Kidney epithelial cell (primary cell): ENCODE measurements around the gene SPNS1. TPM values are rescaled to one million over a fixed set of nuclear protein-coding genes. Genes with fewer than 3 reads are reported as not detected.
"Not testable (repeated sequence)": the region's sequence is repeated elsewhere in the genome, so short reads cannot be mapped to it uniquely, and the experiment has no call there.

ENCODE experiments used
- DNase-seq: peaks from one replicate; pipeline ENCODE4 v3.0.0-alpha.2; 2010; ENCODE audit warnings: low read depth
- H3K27me3 ChIP-seq: 2 replicates; pipeline ENCODE4 v1.6.0; 2011; ENCODE audit warnings: low read length; ENCODE audit not compliant: control insufficient read depth, insufficient read depth
- H3K36me3 ChIP-seq: 2 replicates; pipeline ENCODE4 v1.5.1; 2011; ENCODE audit warnings: low read length; ENCODE audit not compliant: control insufficient read depth, insufficient read depth
- H3K4me3 ChIP-seq: 2 replicates; pipeline ENCODE4 v1.5.1; 2011; ENCODE audit warnings: low read depth, mild to moderate bottlenecking, control low read depth, low read length
- total RNA-seq: library from RNA; depleted of rRNA; stranded (reverse); fragments of >200 nt; gene quantifications from 2 replicates; pipeline ENCODE4 v1.2.3, GENCODE V29; 2015
- TF ChIP-seq, protein P1 (sequence below): IDR thresholded peaks from 2 replicates; pipeline ENCODE4 v1.5.1; 2011; ENCODE audit warnings: mild to moderate bottlenecking, moderate library complexity, low read length, control low read depth, inconsistent platforms; ENCODE audit not compliant: insufficient read depth, poor library complexity, severe bottlenecking

The SPNS1 gene, protein sequence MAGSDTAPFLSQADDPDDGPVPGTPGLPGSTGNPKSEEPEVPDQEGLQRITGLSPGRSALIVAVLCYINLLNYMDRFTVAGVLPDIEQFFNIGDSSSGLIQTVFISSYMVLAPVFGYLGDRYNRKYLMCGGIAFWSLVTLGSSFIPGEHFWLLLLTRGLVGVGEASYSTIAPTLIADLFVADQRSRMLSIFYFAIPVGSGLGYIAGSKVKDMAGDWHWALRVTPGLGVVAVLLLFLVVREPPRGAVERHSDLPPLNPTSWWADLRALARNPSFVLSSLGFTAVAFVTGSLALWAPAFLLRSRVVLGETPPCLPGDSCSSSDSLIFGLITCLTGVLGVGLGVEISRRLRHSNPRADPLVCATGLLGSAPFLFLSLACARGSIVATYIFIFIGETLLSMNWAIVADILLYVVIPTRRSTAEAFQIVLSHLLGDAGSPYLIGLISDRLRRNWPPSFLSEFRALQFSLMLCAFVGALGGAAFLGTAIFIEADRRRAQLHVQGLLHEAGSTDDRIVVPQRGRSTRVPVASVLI
- 77.2 and 115 TPM in 2 replicates for total RNA-seq

DNA sequence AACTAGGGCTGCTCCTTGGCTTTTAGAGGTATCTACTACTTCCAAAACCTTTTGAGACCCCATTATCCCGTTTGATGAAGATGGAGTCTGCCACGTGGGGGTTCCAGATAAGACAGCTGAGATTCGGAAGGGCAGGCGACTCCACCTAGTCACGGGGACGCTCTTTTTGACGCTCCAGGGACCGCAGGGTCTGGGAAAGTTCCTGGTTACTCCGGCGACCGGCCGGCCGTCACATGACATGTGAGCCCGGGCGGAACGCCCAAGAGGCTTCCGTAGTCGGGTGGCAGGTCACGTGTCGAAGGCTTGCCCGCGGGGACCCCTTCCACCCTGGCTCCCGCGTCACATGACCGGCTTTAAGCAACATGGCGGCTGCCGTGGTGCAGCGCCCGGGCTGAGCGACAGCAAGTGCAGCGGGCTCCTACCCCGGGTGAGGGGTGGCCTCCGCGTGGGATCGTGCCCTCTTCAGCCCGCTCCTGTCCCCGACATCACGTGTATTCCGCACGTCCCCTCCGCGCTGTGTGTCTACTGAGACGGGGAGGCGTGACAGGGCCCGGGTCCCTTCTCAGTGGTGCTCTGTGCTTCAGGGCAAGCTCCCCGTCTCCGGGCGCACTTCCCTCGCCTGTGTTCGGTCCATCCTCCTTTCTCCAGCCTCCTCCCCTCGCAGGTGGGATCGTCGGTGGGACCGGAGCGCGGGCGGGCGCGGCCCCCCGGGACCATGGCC is at the start of gene SPNS1:
Gene SPNS1, plus strand, starts transcription at position 342 of the 721 bp plus-strand sequence. Its CDS starts 374 bp downstream, at position 716.
- H3K27me3 ChIP-seq, result no peaks in the 10 kb centered on the region
- peak within 1 kb of the TSS; percentile 87 for H3K4me3 ChIP-seq
- peak; percentile 86 for DNase-seq
- H3K36me3 ChIP-seq, result no peaks in the 10 kb centered on the region
- TF ChIP-seq, protein P1, sequence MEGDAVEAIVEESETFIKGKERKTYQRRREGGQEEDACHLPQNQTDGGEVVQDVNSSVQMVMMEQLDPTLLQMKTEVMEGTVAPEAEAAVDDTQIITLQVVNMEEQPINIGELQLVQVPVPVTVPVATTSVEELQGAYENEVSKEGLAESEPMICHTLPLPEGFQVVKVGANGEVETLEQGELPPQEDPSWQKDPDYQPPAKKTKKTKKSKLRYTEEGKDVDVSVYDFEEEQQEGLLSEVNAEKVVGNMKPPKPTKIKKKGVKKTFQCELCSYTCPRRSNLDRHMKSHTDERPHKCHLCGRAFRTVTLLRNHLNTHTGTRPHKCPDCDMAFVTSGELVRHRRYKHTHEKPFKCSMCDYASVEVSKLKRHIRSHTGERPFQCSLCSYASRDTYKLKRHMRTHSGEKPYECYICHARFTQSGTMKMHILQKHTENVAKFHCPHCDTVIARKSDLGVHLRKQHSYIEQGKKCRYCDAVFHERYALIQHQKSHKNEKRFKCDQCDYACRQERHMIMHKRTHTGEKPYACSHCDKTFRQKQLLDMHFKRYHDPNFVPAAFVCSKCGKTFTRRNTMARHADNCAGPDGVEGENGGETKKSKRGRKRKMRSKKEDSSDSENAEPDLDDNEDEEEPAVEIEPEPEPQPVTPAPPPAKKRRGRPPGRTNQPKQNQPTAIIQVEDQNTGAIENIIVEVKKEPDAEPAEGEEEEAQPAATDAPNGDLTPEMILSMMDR, result no peak

DNA sequence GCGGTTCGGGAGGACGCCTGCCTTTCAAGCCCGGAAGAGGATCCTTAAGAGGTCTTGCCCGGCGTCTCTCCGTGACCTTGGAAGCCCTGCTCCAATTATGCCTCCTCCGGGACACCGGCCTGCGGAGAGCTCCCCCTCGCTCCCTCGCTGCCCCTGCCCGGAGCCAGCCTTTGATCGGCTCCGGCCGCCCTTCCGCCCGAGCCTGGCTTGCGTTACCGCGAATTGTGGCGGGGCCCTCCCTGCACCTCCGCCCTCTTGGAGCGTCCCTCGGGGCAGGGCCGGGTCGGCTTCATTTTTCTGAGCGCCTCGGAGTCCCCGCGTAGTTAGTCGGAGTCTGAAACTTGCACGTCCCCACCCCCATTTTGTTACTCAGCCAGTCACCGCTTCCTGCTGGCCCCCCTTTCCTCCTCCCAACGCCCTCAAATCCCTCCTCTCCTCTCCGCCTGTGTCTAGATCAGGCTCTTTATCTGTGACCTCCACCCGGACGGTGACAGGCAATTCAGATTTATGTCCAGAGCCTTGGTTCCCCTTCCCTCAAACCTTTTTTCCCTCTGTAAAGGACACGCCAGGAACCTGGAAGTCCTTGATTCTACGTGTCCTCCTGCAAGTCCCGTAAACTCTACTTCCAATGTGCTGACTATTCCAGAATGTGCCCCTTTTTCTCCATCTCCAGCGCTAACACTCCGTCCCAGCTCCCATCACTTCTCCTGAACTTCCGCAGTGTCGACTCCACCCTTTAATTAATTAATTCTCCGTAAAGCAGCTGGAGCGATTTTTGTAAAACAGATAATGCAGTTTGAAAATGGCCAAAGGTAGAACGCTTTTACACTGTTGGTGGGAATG is 49.0 kb upstream of the SPNS1 start:
- Histone ChIP-seq H3K4me3 (peak overlapping the region; percentile 91), H3K36me3 (no peaks in the 10 kb centered on the region), H3K27me3 (no peaks in the 10 kb centered on the region)
- TF ChIP-seq, protein P1, result no peak
- DNase-seq, result peak; percentile 28

DNA sequence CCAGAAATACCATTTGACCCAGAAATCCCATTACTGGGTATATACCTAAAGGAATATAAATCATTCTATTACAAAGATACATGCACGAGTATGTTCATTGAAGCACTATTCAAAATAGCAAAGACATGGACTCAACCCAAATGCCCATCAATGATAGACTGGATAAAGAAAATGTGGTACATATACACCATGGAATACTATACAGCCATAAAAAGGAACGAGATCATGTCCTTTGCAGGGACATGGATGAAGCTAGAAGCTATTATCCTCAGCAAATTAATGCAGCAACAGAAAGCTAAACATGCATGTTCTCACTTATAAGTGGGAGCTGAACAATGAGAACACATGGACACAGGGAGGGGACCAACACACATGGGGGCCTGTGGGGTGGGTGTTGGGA is 48.3 kb upstream of the SPNS1 start:
- not testable (repeated sequence) for H3K27me3 ChIP-seq, H3K4me3 ChIP-seq, H3K36me3 ChIP-seq, DNase-seq

DNA sequence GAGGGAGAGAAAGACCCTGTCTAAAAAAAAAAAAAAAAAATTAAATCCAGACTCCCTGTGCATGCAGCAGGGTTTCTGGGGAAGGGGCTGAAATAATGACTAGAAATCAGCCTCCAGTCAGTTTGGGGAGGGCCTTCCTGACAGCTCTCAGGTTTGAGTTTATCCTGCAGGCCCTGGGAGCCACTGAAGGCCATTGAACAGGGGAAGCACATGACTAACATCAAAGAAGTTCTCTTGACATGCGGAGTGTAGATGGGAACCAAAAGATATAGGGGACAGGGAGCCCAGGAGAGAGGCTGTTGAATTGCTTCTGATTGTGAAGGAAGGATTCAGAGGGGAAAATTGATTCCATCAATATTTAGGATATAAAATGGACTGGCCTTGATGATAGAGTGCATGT is 46.8 kb upstream of the SPNS1 start:
- no peak for DNase-seq
- Histone ChIP-seq H3K27me3 (no peaks in the 10 kb centered on the region), H3K36me3 (no peaks in the 10 kb centered on the region), H3K4me3 (no peak overlapping the region)
- TF ChIP-seq, protein P1, result no peak

DNA sequence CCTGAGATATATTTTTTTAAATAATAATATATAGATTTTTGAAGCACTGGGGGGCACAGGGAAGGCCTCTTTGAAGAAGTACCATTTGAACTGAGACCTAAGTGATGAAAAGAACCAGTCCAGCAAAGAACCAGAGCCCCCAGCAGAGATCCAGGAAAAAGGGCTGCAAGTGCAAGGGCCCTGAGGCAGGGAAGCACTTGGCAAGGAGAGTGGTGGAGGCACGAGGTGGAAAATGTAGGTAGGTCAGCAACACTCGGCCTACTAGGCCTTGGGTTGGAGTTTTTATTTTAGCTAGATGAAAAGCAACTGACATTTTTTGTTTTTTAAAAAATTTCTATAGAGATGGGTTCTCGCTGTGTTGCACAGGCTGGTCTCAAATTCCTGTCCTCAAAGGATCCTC is 44.4 kb upstream of the SPNS1 start:
- TF ChIP-seq, protein P1, result no peak
- no peak overlapping the region for H3K4me3 ChIP-seq

More for the DNA sequence above, 44.4 kb upstream of the SPNS1 start:
- H3K36me3 ChIP-seq, result no peaks in the 10 kb centered on the region
- no peak for DNase-seq
- no peaks in the 10 kb centered on the region for H3K27me3 ChIP-seq
